Mammary epithelial cell (primary cell): ENCODE data around the gene ZNF821.

ENCODE experiments used
- CTCF ChIP-seq, 2 donors: IDR thresholded peaks in 1 of 2; conservative IDR thresholded peaks in 1 of 2; 2 replicates each; pipeline ENCODE4 v1.5.1; 2011 to 2012; ENCODE audit warnings: inconsistent platforms in 2 of 2, low read length in 2 of 2, mild to moderate bottlenecking in 2 of 2, control low read depth in 1 of 2, low read depth in 1 of 2; ENCODE audit not compliant: insufficient read depth in 1 of 2; ENCODE audit errors: extremely low read depth in 1 of 2
- EZH2 ChIP-seq: IDR thresholded peaks from 2 replicates; pipeline ENCODE4 v1.6.1; 2012; ENCODE audit warnings: low read length, inconsistent platforms, borderline replicate concordance

GRCh38 chr16:71882505-71883167, 1.3 kb downstream of the ZNF821 start:
- peak; percentile 92 to 93 for TF ChIP-seq CTCF (conservative IDR thresholded peaks at IDR 0.05 in 1 of 2, IDR thresholded peaks at IDR 0.05 in 1 of 2; ENCODE audit: extremely low read depth in 1 of 2, insufficient read depth in 1 of 2, low read depth in 1 of 2, low read length in 2 of 2)
- no peak for TF ChIP-seq EZH2
